Stomach (tissue), 9 donors: ENCODE results near the gene RNF182. TPM values are rescaled to one million over a fixed set of nuclear protein-coding genes. Genes with fewer than 3 reads are reported as not detected.
"Not testable (repeated sequence)": the region's sequence is repeated elsewhere in the genome, so short reads cannot be mapped to it uniquely, and the experiment has no call there.

ENCODE experiments used
- DNase-seq, 2 donors: peaks; one replicate each; pipeline versions ENCODE4 v3.0.0 to v3.0.0-alpha.2; 2013 to 2019
- H3K27ac ChIP-seq, 5 donors: fragments of 200-600 bp in 4 of 5; sonication (generic) in 4 of 5; one replicate each; pipeline ENCODE4 v1.5.1; 2013 to 2019; ENCODE audit warnings: mild to moderate bottlenecking in 1 of 5, moderate library complexity in 1 of 5
- H3K27me3 ChIP-seq, 3 donors: fragments of 200-600 bp; sonication (generic); one replicate each; pipeline ENCODE4 v1.5.1; 2017 to 2019; ENCODE audit warnings: mixed run types in 1 of 3
- H3K36me3 ChIP-seq, 4 donors: fragments of 200-600 bp; sonication (generic); 1 replicate in 3 of 4; 2 replicates in 1 of 4; pipeline ENCODE4 v1.5.1; 2016 to 2019
- H3K4me1 ChIP-seq, 4 donors: fragments of 200-600 bp; sonication (generic); one replicate each; pipeline ENCODE4 v1.5.1; 2016 to 2019
- H3K4me3 ChIP-seq, 4 donors: fragments of 200-600 bp; sonication (generic) in 3 of 4; one replicate each; pipeline ENCODE4 v1.5.1; 2016 to 2019; ENCODE audit warnings: mild to moderate bottlenecking in 1 of 4
- H3K9me3 ChIP-seq, 4 donors: fragments of 200-600 bp; sonication (generic); one replicate each; pipeline ENCODE4 v1.5.1; 2016 to 2019
- CTCF ChIP-seq, 7 experiments: fragments of 450-650 bp in 4 of 7; fragments of 200-600 bp in 3 of 7; sonication (generic) in 3 of 7; IDR thresholded peaks; one replicate each; pipeline ENCODE4 v1.5.1; 2016 to 2019; ENCODE audit warnings: antibody characterized with exemption in 7 of 7, control low read depth in 2 of 7, mild to moderate bottlenecking in 1 of 7
- EP300 ChIP-seq: sonication (generic); formaldehyde crosslinking; IDR thresholded peaks from one replicate; pipeline ENCODE4 v1.6.1; 2017; ENCODE audit warnings: antibody characterized with exemption
- POLR2A ChIP-seq, 4 donors: fragments of 450-650 bp; IDR thresholded peaks; one replicate each; pipeline ENCODE4 v1.6.1; 2016; ENCODE audit warnings: antibody characterized with exemption in 4 of 4, control low read depth in 2 of 4, mild to moderate bottlenecking in 1 of 4, moderate library complexity in 1 of 4
- POLR2AphosphoS5 ChIP-seq, 3 donors: sonication (generic); formaldehyde crosslinking; IDR thresholded peaks; one replicate each; pipeline ENCODE4 v1.6.1; 2016; ENCODE audit warnings: antibody characterized with exemption in 3 of 3
- WGBS, 5 donors: extraction: QIAGEN DNeasy Blood & Tissue Kit in 3 of 5; methylation state at CpG; one replicate each; pipeline versions ENCODE4 v1.1.5 to v1.1.7; 2013 to 2018; 5-methylcytosine and 5-hydroxymethylcytosine counted together
- intact Hi-C: fragments of 100-400 bp; cut with DNase I; formaldehyde crosslinking; loops from one replicate; pipeline ENCODE4 v1.15.1; 2023; ENCODE audit warnings: low total_unique reads
- polyA plus RNA-seq, 3 donors: library from polyadenylated mRNA; stranded (reverse); fragments of 200-250 nt; gene quantifications; one replicate each; pipeline ENCODE4 v1.2.3, GENCODE V29; 2013
- total RNA-seq, 5 donors: library from RNA; depleted of rRNA; stranded (reverse); fragments of >200 nt; gene quantifications; one replicate each; pipeline versions ENCODE4 v1.1.0 to v1.2.3, GENCODE V29; 2014 to 2016
- donor health status: healthy with polysubstance abuse.
- donor health status: Bipolar disorder and iron deficiency.
- donor health status: healthy.

RNF182 gene
- total and polyA plus RNA-seq, 8 donors, result 0.10 to 0.18 TPM; not detected in 6

DNA sequence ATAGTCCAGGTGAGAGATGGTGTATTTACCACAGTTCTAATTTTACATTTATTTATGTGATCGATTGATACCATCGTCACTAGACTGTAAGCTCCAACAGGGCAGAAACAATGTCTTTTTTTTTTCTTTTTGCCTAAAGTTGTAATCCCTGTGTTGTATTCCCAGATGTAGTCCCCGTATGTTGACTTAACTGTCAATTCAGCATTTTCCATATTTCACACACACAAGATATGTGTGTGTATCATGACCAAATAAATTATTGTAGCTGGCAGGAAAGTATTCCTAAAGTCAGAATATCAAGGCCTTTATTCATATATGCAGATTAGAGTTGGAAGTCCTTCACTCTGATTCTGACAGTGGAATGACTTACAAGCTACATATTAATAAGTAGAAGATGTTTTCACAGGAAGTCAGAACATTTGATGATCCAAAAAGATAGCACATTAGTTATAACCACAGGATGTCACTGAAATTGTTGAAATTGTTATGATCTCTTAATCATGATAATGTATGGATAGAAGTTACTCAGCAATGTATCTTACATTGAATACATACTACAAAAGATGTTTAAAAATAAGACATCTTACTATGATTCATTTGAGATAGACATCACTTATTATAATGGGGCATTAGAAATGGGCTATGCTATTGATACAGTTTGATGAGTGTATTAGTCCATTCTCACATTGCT is 10.6 kb downstream of the RNF182 start:
- intact Hi-C loops, result no loop called here
- WGBS, 5 donors, result 86 to 94% (median 91%) methylated on average over 3 of the region's 3 CpGs
- Histone ChIP-seq H3K27me3 (peaks cover 0 to 14% (median 5%) of the 10 kb centered on the region in 3 donors), H3K4me3 (no peak overlapping the region), H3K36me3 (no peaks in the 10 kb centered on the region), H3K27ac (no peak overlapping the region), H3K9me3 (peaks cover 0 to 3% (median 0%) of the 10 kb centered on the region in 4 donors), H3K4me1 (no peaks in the 10 kb centered on the region)
- DNase-seq, result no peak
- no peak for TF ChIP-seq POLR2A (IDR thresholded peaks at IDR 0.05)
- no peak for TF ChIP-seq POLR2AphosphoS5 (IDR thresholded peaks at IDR 0.05)
- no peak for TF ChIP-seq EP300
- no peak for TF ChIP-seq CTCF (IDR thresholded peaks at IDR 0.05)

- H3K27me3 ChIP-seq, H3K4me1 ChIP-seq, H3K4me3 ChIP-seq, DNase-seq, H3K9me3 ChIP-seq, H3K36me3 ChIP-seq, intact Hi-C loops, H3K27ac ChIP-seq: not testable (repeated sequence)
- WGBS, 5 donors, result 77 to 89% (median 83%) methylated on average over 3 of the region's 3 CpGs
These were observed 11.1 kb downstream of the RNF182 start for GRCh38 chr6:13935881-13936261.

GRCh38 chr6:13941902-13942301 is 17.1 kb downstream of the RNF182 start:
- no peak for TF ChIP-seq POLR2A (IDR thresholded peaks at IDR 0.05)
- TF ChIP-seq POLR2AphosphoS5 (IDR thresholded peaks at IDR 0.05), result no peak
- TF ChIP-seq CTCF (IDR thresholded peaks at IDR 0.05), result no peak
- no peak for TF ChIP-seq EP300
- Histone ChIP-seq H3K4me1 (no peaks in the 10 kb centered on the region), H3K4me3 (no peak overlapping the region), H3K27me3 (peaks cover 0 to 5% (median 0%) of the 10 kb centered on the region in 3 donors), H3K9me3 (peaks cover 0 to 14% (median 12%) of the 10 kb centered on the region in 4 donors), H3K27ac (no peak overlapping the region), H3K36me3 (no peaks in the 10 kb centered on the region)
- DNase-seq, result no peak
- intact Hi-C loops, result no loop called here

- no peak for DNase-seq
- Histone ChIP-seq H3K36me3 (no peaks in the 10 kb centered on the region), H3K27me3 (peaks cover 0 to 5% (median 0%) of the 10 kb centered on the region in 3 donors), H3K4me1 (no peaks in the 10 kb centered on the region), H3K27ac (no peak overlapping the region), H3K9me3 (peaks cover 0 to 23% (median 14%) of the 10 kb centered on the region in 4 donors), H3K4me3 (no peak overlapping the region)
- intact Hi-C loops, result no loop called here
- TF ChIP-seq POLR2AphosphoS5 (IDR thresholded peaks at IDR 0.05), result no peak
- no peak for TF ChIP-seq CTCF (IDR thresholded peaks at IDR 0.05)
- no peak for TF ChIP-seq EP300
- no peak for TF ChIP-seq POLR2A (IDR thresholded peaks at IDR 0.05)
These were observed 19.2 kb downstream of the RNF182 start for GRCh38 chr6:13943943-13944342.

- H3K4me3 ChIP-seq, result no peak overlapping the region
- peaks cover 0 to 23% (median 17%) of the 10 kb centered on the region in 4 donors for H3K9me3 ChIP-seq
- DNase-seq, result no peak
- H3K27me3 ChIP-seq, result peaks cover 0 to 5% (median 0%) of the 10 kb centered on the region in 3 donors
- no peak overlapping the region for H3K27ac ChIP-seq
- TF ChIP-seq CTCF (IDR thresholded peaks at IDR 0.05) (no peak), EP300 (no peak), POLR2AphosphoS5 (IDR thresholded peaks at IDR 0.05) (no peak), POLR2A (IDR thresholded peaks at IDR 0.05) (no peak)
- H3K36me3 ChIP-seq, result no peaks in the 10 kb centered on the region
- H3K4me1 ChIP-seq, result no peaks in the 10 kb centered on the region
- intact Hi-C loops, result no loop called here
These were observed 21.8 kb downstream of the RNF182 start for GRCh38 chr6:13946506-13946905.
